Measurements from ENCODE around the gene SLC17A1. TPM values are rescaled to one million over a fixed set of nuclear protein-coding genes. Genes with fewer than 3 reads are reported as not detected.
"Not testable (repeated sequence)": the region's sequence is repeated elsewhere in the genome, so short reads cannot be mapped to it uniquely, and the experiment has no call there.

SLC17A1 gene
- total and polyA plus RNA-seq, 2 of the 13 experiments (the other 11 are each of a cell fraction or from before 2014, with no cell fraction given) = 0.09 to 2.1 TPM

GRCh38 chr6:25748601-25749517 lies 83.0 kb downstream of the SLC17A1 start (continued):
- TF ChIP-seq ARID5B (CRISPR knock-in tag; IDR thresholded peaks at IDR 0.05) = peak; percentile 78
- peak; percentile 4; the same call in 1 of the 2 replicates for TF ChIP-seq ZFP90 (CRISPR knock-in tag; IDR thresholded peaks at IDR 0.05; ENCODE audit: borderline replicate concordance)
- TF ChIP-seq ZBTB20 (CRISPR knock-in tag; IDR thresholded peaks at IDR 0.05; ENCODE audit: borderline replicate concordance, low read depth) = peak; percentile 71; the same call in 1 of the 2 replicates
- TF ChIP-seq SALL1 (CRISPR knock-in tag; IDR thresholded peaks at IDR 0.05) = peak; percentile 67
- TF ChIP-seq BRD4 (CRISPR knock-in tag; IDR thresholded peaks at IDR 0.05) = 0 out of 2 replicates have a peak, but pooled peaks have one; percentile 27
- peak; percentile 63; the same call in 1 of the 2 replicates for TF ChIP-seq ZNF598 (CRISPR knock-in tag; IDR thresholded peaks at IDR 0.05; ENCODE audit: borderline replicate concordance)
- peak; percentile 61; the same call in 1 of the 2 replicates for TF ChIP-seq HMG20A (CRISPR knock-in tag; IDR thresholded peaks at IDR 0.05; ENCODE audit: borderline replicate concordance)
- TF ChIP-seq ZNF232 (CRISPR knock-in tag; IDR thresholded peaks at IDR 0.05; ENCODE audit: borderline replicate concordance) = 0 out of 2 replicates have a peak, but pooled peaks have one; percentile 31
- peak; percentile 54; the same call in 1 of the 2 replicates for TF ChIP-seq ZFP37 (CRISPR knock-in tag; IDR thresholded peaks at IDR 0.05; ENCODE audit: borderline replicate concordance)
- TF ChIP-seq HDAC1 (CRISPR knock-in tag; IDR thresholded peaks at IDR 0.05) = peak; percentile 80
- TF ChIP-seq NR2F6 (IDR thresholded peaks at IDR 0.05) = peak; percentile 28; the same call in 1 of the 2 replicates
- peak; percentile 49 for TF ChIP-seq NR2F6 (CRISPR knock-in tag; IDR thresholded peaks at IDR 0.05)
- TF ChIP-seq YEATS4 (CRISPR knock-in tag; IDR thresholded peaks at IDR 0.05; ENCODE audit: borderline replicate concordance) = peak; percentile 47; the same call in 1 of the 2 replicates
- not testable (repeated sequence) for TF ChIP-seq SOX6 (IDR thresholded peaks at IDR 0.05)
- peak; percentile 85 for TF ChIP-seq SOX6 (CRISPR knock-in tag; IDR thresholded peaks at IDR 0.05)
- TF ChIP-seq SMYD3 (CRISPR knock-in tag; IDR thresholded peaks at IDR 0.05) = peak; percentile 9; the same call in 1 of the 2 replicates
- TF ChIP-seq ZNF609 (CRISPR knock-in tag; IDR thresholded peaks at IDR 0.05; ENCODE audit: borderline replicate concordance) = peak; percentile 53; the same call in 1 of the 2 replicates
- TF ChIP-seq SPEN (CRISPR knock-in tag; IDR thresholded peaks at IDR 0.05; ENCODE audit: low read depth) = peak; percentile 29; the same call in 1 of the 2 replicates
- peak; percentile 48; the same call in 1 of the 2 replicates for TF ChIP-seq MYPOP (CRISPR knock-in tag; IDR thresholded peaks at IDR 0.05)

All from HepG2 (cell line).